K562 (cell line): Measurements from ENCODE around the gene ORM1. TPM values are rescaled to one million over a fixed set of nuclear protein-coding genes. Genes with fewer than 3 reads are reported as not detected.

Experiments
- ATAC-seq: fragments of 200-7000 bp; cut with Tn5 transposase; 3 replicates; pipeline ENCODE4 v1.9.1; 2020; ENCODE audit warnings: moderate library complexity
- BruUV-seq: library from RNA; stranded (reverse); fragments of 400-500 nt; replicated peaks from 2 replicates; lab custom pipeline; 2021; lab: Mats Ljungman, UMichigan
- CTCF ChIA-PET: fragments of 300-600 bp; formaldehyde crosslinking; extraction: SDS; loops from one replicate; lab custom pipeline; 2021; ENCODE audit warnings: low intra/inter-chr PET ratio; lab: Yijun Ruan, JAX
- POLR2A ChIA-PET: fragments of 300-600, 350-650 bp; sonication (Branson Sonifier 250); formaldehyde crosslinking; extraction: SDS; loops from one replicate; lab custom pipeline; 2021; ENCODE audit warnings: antibody characterized with exemption, inconsistent platforms; lab: Yijun Ruan, JAX
- DNase-seq, 4 experiments: peaks; one replicate each; pipeline versions ENCODE4 v3.0.0 to v3.0.0-alpha.2; 2011 to 2018; ENCODE audit warnings: low spot score in 3 of 4, mixed read lengths in 3 of 4; ENCODE audit errors: extremely low read depth in 1 of 4
- FAIRE-seq: peaks from 2 replicates; lab custom pipeline; 2011; peaks lifted over from hg19 to GRCh38; lab: Jason Lieb, UNC
- H2AFZ ChIP-seq: 2 replicates; pipeline ENCODE4 v1.6.0; 2011; ENCODE audit warnings: low read depth, low read length, control low read depth, inconsistent platforms
- H3K27ac ChIP-seq: fragments of 200-600 bp; 3 replicates; pipeline ENCODE4 v1.8.0; 2011; ENCODE audit warnings: low read depth, mild to moderate bottlenecking, control low read depth, inconsistent platforms, low read length, moderate library complexity, mixed read lengths; ENCODE audit errors: extremely low read depth
- H3K27me3 ChIP-seq, 2 experiments: fragments of 300-600 bp in 1 of 2; 2 replicates in 1 of 2; 3 replicates in 1 of 2; pipeline versions ENCODE4 v1.6.0 to v1.8.0; 2011; ENCODE audit warnings: inconsistent platforms in 2 of 2, low read length in 2 of 2, mild to moderate bottlenecking in 1 of 2, mixed read lengths in 1 of 2, moderate library complexity in 1 of 2; ENCODE audit not compliant: control insufficient read depth in 2 of 2, insufficient read depth in 2 of 2
- H3K36me3 ChIP-seq: fragments of 300-600 bp; 3 replicates; pipeline ENCODE4 v1.8.0; 2011; ENCODE audit warnings: mild to moderate bottlenecking, low read length, inconsistent platforms; ENCODE audit not compliant: control insufficient read depth, insufficient read depth
- H3K4me1 ChIP-seq, 2 experiments: fragments of 200-600 bp in 1 of 2; replicated peaks in 1 of 2; 2 replicates in 1 of 2; 3 replicates in 1 of 2; pipeline versions ENCODE4 v1.5.1 to v1.8.0; 2011; ENCODE audit warnings: inconsistent platforms in 2 of 2, low read length in 2 of 2, mild to moderate bottlenecking in 1 of 2, mixed read lengths in 1 of 2, moderate library complexity in 1 of 2; ENCODE audit not compliant: control insufficient read depth in 2 of 2, insufficient read depth in 2 of 2
- H3K4me2 ChIP-seq: 2 replicates; pipeline ENCODE4 v1.6.1; 2011; ENCODE audit warnings: low read length, control low read depth, inconsistent platforms, mixed read lengths; ENCODE audit not compliant: insufficient read depth
- H3K4me3 ChIP-seq: fragments of 200-600 bp; sonication (generic), shearing (Covaris generic); 2 replicates; pipeline ENCODE4 v1.5.1; 2016; ENCODE audit warnings: control low read depth, inconsistent platforms
- H3K79me2 ChIP-seq: fragments of 200-600 bp; 3 replicates; pipeline ENCODE4 v1.8.0; 2011; ENCODE audit warnings: low read length, inconsistent platforms; ENCODE audit not compliant: control insufficient read depth, insufficient read depth
- H3K9ac ChIP-seq, 2 experiments: 2 replicates each; pipeline versions ENCODE4 v1.6.0 to v1.6.1; 2011; ENCODE audit warnings: low read depth in 2 of 2, low read length in 2 of 2, control low read depth in 1 of 2, inconsistent platforms in 1 of 2, mild to moderate bottlenecking in 1 of 2, mixed read lengths in 1 of 2; ENCODE audit not compliant: insufficient read depth in 1 of 2
- H3K9me1 ChIP-seq: one replicate; pipeline ENCODE4 v1.6.0; 2011; ENCODE audit warnings: inconsistent platforms, mild to moderate bottlenecking, low read length, moderate library complexity; ENCODE audit not compliant: control insufficient read depth, insufficient read depth
- H3K9me3 ChIP-seq: replicated peaks from 2 replicates; pipeline ENCODE4 v1.5.1; 2011; ENCODE audit warnings: low read depth, low read length, inconsistent platforms; ENCODE audit not compliant: control insufficient read depth, insufficient read depth
- H4K20me1 ChIP-seq: replicated peaks from 2 replicates; pipeline ENCODE4 v1.6.1; 2011; ENCODE audit warnings: low read length, inconsistent platforms, mixed read lengths; ENCODE audit not compliant: control insufficient read depth, insufficient read depth
- ADNP ChIP-seq: fragments of 200-800 bp; sonication (Bioruptor generic); IDR thresholded peaks from 2 replicates; pipeline ENCODE4 v1.6.1; 2016; ENCODE audit warnings: missing genetic modification characterization, missing compliant biosample characterization
- BCOR ChIP-seq: fragments of 450-650 bp; IDR thresholded peaks from 2 replicates; pipeline ENCODE4 v1.6.1; 2016
- BRD9 ChIP-seq: fragments of 450-650 bp; IDR thresholded peaks from 2 replicates; pipeline ENCODE4 v1.6.1; 2018; ENCODE audit warnings: low read depth; ENCODE audit not compliant: partially characterized antibody
- HDAC1 ChIP-seq, 2 experiments: fragments of 450-650 bp; IDR thresholded peaks; 2 replicates each; pipeline ENCODE4 v1.6.1; 2016 to 2017; ENCODE audit warnings: inconsistent platforms in 1 of 2, mild to moderate bottlenecking in 1 of 2, moderate library complexity in 1 of 2
- JUN ChIP-seq, 2 experiments: sonication (generic) in 1 of 2; formaldehyde crosslinking in 1 of 2; IDR thresholded peaks; 2 replicates each; pipeline versions ENCODE4 v1.6.1 to v1.8.0; 2012 to 2022; ENCODE audit warnings: borderline replicate concordance in 2 of 2, mild to moderate bottlenecking in 2 of 2, improper control_type of control experiment in 1 of 2, low read depth in 1 of 2, low read length in 1 of 2, missing genetic modification reagents in 1 of 2
- KDM1A ChIP-seq, 2 experiments: fragments of 450-650 bp; IDR thresholded peaks; 2 replicates each; pipeline ENCODE4 v1.6.1; 2016; ENCODE audit warnings: mild to moderate bottlenecking in 2 of 2
- RBM25 ChIP-seq: fragments of 200-400 bp; formaldehyde crosslinking; IDR thresholded peaks from 2 replicates; pipeline ENCODE4 v1.6.1; 2018; ENCODE audit warnings: low read length, low read depth, moderate library complexity; ENCODE audit not compliant: severe bottlenecking
- SRF ChIP-seq, 2 experiments: fragments of 250-450, 450-650 bp in 1 of 2; sonication (Bioruptor Pico) in 1 of 2; sonication (generic) in 1 of 2; formaldehyde crosslinking; IDR thresholded peaks; 2 replicates each; pipeline versions ENCODE4 v1.5.0 to v1.5.1; 2020 to 2022; ENCODE audit warnings: mild to moderate bottlenecking in 1 of 2, missing genetic modification reagents in 1 of 2
- ZFP36 ChIP-seq: fragments of 150-350 bp; IDR thresholded peaks from 2 replicates; pipeline ENCODE4 v1.6.1; 2018; ENCODE audit warnings: low read length, low read depth; ENCODE audit not compliant: partially characterized antibody
- ZNF24 ChIP-seq: fragments of 450-650 bp; IDR thresholded peaks from 2 replicates; pipeline ENCODE4 v1.6.1; 2016
- WGBS: fragments of 100-300 bp; shearing (Covaris generic); methylation state at CpG from one replicate; pipeline ENCODE4 v1.1.6; 2016; ENCODE audit warnings: low coverage, mixed read lengths; ENCODE audit not compliant: insufficient coverage; ENCODE audit errors: missing lambda C conversion rate; 5-methylcytosine and 5-hydroxymethylcytosine counted together
- in situ Hi-C: fragments of 300-500 bp; cut with MboI; formaldehyde crosslinking; loops from 4 replicates; pipeline ENCODE4 v1.15.0; 2018; ENCODE audit warnings: inconsistent platforms, mixed read lengths
- intact Hi-C: fragments of 100-400 bp; cut with micrococcal nuclease; formaldehyde crosslinking; loops from 2 replicates; pipeline ENCODE4 v1.14.2; 2022
- polyA plus RNA-seq, 8 experiments: library from polyadenylated mRNA; depleted of rRNA in 4 of 8; stranded (reverse) in 5 of 8; unstranded in 3 of 8; fragments of >200 nt; fragmentation: Nextera tagmentation in 2 of 8; fragmentation: Illumina TruSeq in 1 of 8; extraction: Ambion mirVana in 2 of 8; extraction: Trizol in 1 of 8; gene quantifications; 2 replicates each; pipeline versions ENCODE4 v1.2.1 to v1.2.3, GENCODE V29; 2011 to 2014; ENCODE audit warnings: inconsistent platforms in 1 of 8, missing spikeins in 1 of 8
- total RNA-seq, 7 experiments: library from RNA; depleted of rRNA in 6 of 7; stranded (reverse); fragments of >200 nt in 6 of 7; fragmentation: Illumina TruSeq in 2 of 7; extraction: Trizol in 2 of 7; gene quantifications; 2 replicates each; pipeline versions ENCODE4 v1.2.1 to v1.2.3, GENCODE V29; 2011 to 2021; ENCODE audit warnings: low replicate concordance in 1 of 7

ORM1 gene
- total and polyA plus RNA-seq, 9 of the 15 experiments (the other 6 are each of a cell fraction or from before 2014, with no cell fraction given), result 2.9 TPM; not detected in 8

DNA sequence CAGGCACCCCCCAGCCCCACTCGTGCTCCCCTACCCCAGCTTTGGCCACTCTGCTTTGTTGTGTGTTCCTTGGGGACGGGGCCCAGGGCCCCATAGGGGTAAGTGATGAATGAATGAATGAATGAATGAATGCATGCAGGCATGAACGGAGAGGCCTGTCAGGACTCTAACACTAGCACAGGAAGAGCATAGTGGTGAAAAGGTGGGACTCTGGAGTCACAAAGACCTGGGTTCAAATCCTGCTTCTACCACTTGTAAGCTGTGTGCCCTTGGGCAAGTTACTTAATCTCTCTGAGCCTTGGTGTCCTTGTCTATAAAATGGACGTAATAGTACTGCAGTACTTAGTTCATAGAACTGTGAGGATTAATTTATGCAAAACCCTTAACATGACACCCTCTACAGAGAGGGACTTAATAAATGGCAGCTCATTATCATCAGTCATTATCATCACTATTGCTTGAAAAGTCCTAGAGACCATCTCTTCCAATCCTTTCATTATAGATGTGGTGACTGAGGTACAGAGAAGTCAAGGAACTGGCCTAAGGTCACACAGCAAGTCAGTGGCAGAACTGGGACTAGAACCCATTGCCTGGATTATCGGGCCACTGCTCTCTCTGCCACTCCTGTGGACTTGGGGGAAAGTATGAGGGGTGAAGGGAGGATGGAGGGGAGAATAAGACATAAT lies 20.0 kb downstream of the ORM1 start:
- Histone ChIP-seq H3K4me2 (no peak overlapping the region), H4K20me1 (peaks cover 11% of the 10 kb centered on the region; the same call in 1 of the 2 replicates), H3K27ac (no peak overlapping the region), H2AFZ (no peak overlapping the region), H3K9me3 (no peaks in the 10 kb centered on the region), H3K79me2 (no peaks in the 10 kb centered on the region), H3K4me1 (peaks cover 0 to 4% of the 10 kb centered on the region in 2 experiments; a peak in 1 of 5 replicates), H3K27me3 (no peaks in the 10 kb centered on the region), H3K4me3 (no peak overlapping the region), H3K9ac (no peak overlapping the region), H3K36me3 (peaks cover 15% of the 10 kb centered on the region; the same call in 2 of the 3 replicates), H3K9me1 (no peaks in the 10 kb centered on the region)
- FAIRE-seq (no peak), DNase-seq (no peak), ATAC-seq (no peak)
- CTCF ChIA-PET, result interaction anchor here (1.2 kb wide), 1 partner anchor 311 kb away, joined by 4 read pairs; no protein-coding TSS in a partner anchor
- WGBS, result 80% methylated on average over 4 of the region's 5 CpGs
- POLR2A ChIA-PET, result interaction anchor here (0.7 kb wide), 1 partner anchor 311 kb away, joined by 3 read pairs; no protein-coding TSS in a partner anchor
- in situ Hi-C loops, result no loop called here
- TF ChIP-seq ADNP (peak; percentile 64), ZNF24 (peak; percentile 95), BCOR (peak; percentile 62; the same call in 1 of the 2 replicates), BRD9 (peak; percentile 69), SRF (CRISPR knock-in tag; IDR thresholded peaks at IDR 0.05) (no peak), JUN (IDR thresholded peaks at IDR 0.05; ENCODE audit: borderline replicate concordance, low read depth, low read length) (no peak), JUN (CRISPR knock-in tag; IDR thresholded peaks at IDR 0.05; ENCODE audit: borderline replicate concordance) (no peak), ZFP36 (peak; percentile 57), HDAC1 (IDR thresholded peaks at IDR 0.05) (no peak), RBM25 (peak; percentile 82), KDM1A (IDR thresholded peaks at IDR 0.05) (0 out of 4 replicates have a peak, but pooled peaks of 1 of the 2 experiments have one; percentile 16)
- intact Hi-C loops, result no loop called here
- BruUV-seq, result no TSS peak
